Lung (tissue), 12 donors: ENCODE results near the gene BPIFB2. TPM values are rescaled to one million over a fixed set of nuclear protein-coding genes. Genes with fewer than 3 reads are reported as not detected.

Experiments
- ATAC-seq: fragments of 200-7000 bp; cut with Tn5 transposase; one replicate; pipeline ENCODE4 v1.9.1; 2020; ENCODE audit warnings: moderate number of reproducible peaks; ENCODE audit not compliant: insufficient read depth, low FRiP score
- DNase-seq, 3 donors: peaks; one replicate each; pipeline ENCODE4 v3.0.0-alpha.2; 2013 to 2017
- H3K27ac ChIP-seq, 2 donors: one replicate each; pipeline ENCODE4 v1.5.1; 2013; ENCODE audit warnings: mild to moderate bottlenecking in 2 of 2, moderate library complexity in 2 of 2, control low read depth in 1 of 2, inconsistent platforms in 1 of 2, low read depth in 1 of 2, low read length in 1 of 2
- H3K27me3 ChIP-seq, 3 donors: one replicate each; pipeline ENCODE4 v1.5.1; 2013; ENCODE audit warnings: low read length in 2 of 3; ENCODE audit not compliant: control insufficient read depth in 3 of 3, insufficient read depth in 3 of 3
- H3K36me3 ChIP-seq, 4 donors: one replicate each; pipeline ENCODE4 v1.5.1; 2013; ENCODE audit warnings: low read length in 4 of 4, mild to moderate bottlenecking in 1 of 4, moderate library complexity in 1 of 4; ENCODE audit not compliant: control insufficient read depth in 4 of 4, insufficient read depth in 4 of 4
- H3K4me1 ChIP-seq, 5 donors: one replicate each; pipeline ENCODE4 v1.5.1; 2013; ENCODE audit warnings: low read length in 5 of 5, mild to moderate bottlenecking in 2 of 5, moderate library complexity in 1 of 5; ENCODE audit not compliant: control insufficient read depth in 5 of 5, insufficient read depth in 5 of 5
- H3K4me3 ChIP-seq: one replicate; pipeline ENCODE4 v1.5.1; 2013; ENCODE audit warnings: mild to moderate bottlenecking, control low read depth, moderate library complexity
- H3K9ac ChIP-seq, 2 donors: one replicate each; pipeline ENCODE4 v1.5.1; 2013; ENCODE audit warnings: low read length in 2 of 2, control low read depth in 1 of 2; ENCODE audit not compliant: insufficient read depth in 1 of 2
- H3K9me3 ChIP-seq, 4 donors: one replicate each; pipeline ENCODE4 v1.5.1; 2013; ENCODE audit warnings: low read length in 3 of 4, mild to moderate bottlenecking in 1 of 4, moderate library complexity in 1 of 4; ENCODE audit not compliant: control insufficient read depth in 4 of 4, insufficient read depth in 3 of 4
- WGBS, 2 donors: extraction: QIAGEN DNeasy Blood & Tissue Kit; methylation state at CpG; one replicate each; pipeline ENCODE4 v1.1.7; 2013; 5-methylcytosine and 5-hydroxymethylcytosine counted together
- polyA plus RNA-seq, 2 donors: library from polyadenylated mRNA; stranded (reverse); fragments of 200-250 nt; gene quantifications; one replicate each; pipeline ENCODE4 v1.2.1, GENCODE V29; 2013
- total RNA-seq, 2 donors: library from RNA; depleted of rRNA in 1 of 2; stranded (reverse); fragments of >200 nt in 1 of 2; gene quantifications; one replicate each; pipeline ENCODE4 v1.2.1, GENCODE V29; 2014 to 2021
- TF ChIP-seq, protein P1 (sequence below): IDR thresholded peaks from 2 replicates; pipeline ENCODE4 v1.5.1; 2012; ENCODE audit warnings: mild to moderate bottlenecking; ENCODE audit errors: control extremely low read depth, extremely low read depth
- donor health status: control.
- donor health status: control.
- donor health status: Bipolar disorder and iron deficiency.
- donor health status: healthy.
- donor health status: DM: yes; HTN: yes; CAD: no.

The BPIFB2 gene
- total and polyA plus RNA-seq, 4 donors: 0.41 to 3.0 (median 1.6) TPM

DNA sequence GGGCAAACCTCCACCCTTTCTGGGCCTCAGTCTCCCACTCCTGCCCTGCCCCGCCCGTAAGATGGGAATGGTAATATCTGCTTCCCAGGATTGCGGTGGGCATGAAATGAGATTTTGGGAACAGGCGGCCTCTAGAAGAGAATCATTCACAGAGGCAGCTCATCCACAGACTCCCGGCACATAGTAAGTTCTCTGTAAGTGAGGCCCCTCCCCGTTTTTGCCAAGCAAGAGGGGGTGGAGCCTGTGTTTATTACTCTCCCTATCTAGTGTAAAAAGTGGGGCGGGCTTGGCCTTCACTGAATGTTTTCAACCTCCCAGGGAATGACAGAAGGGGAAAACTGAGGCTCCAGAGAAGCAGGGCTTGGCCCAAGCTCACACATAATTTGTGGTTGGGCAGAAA, 23.3 kb upstream of the BPIFB2 start:
- ATAC-seq: no peak
- no peak overlapping the region for H3K4me3 ChIP-seq
- H3K4me1 ChIP-seq: peaks cover 0 to 6% (median 0%) of the 10 kb centered on the region in 5 donors
- TF ChIP-seq, protein P1, sequence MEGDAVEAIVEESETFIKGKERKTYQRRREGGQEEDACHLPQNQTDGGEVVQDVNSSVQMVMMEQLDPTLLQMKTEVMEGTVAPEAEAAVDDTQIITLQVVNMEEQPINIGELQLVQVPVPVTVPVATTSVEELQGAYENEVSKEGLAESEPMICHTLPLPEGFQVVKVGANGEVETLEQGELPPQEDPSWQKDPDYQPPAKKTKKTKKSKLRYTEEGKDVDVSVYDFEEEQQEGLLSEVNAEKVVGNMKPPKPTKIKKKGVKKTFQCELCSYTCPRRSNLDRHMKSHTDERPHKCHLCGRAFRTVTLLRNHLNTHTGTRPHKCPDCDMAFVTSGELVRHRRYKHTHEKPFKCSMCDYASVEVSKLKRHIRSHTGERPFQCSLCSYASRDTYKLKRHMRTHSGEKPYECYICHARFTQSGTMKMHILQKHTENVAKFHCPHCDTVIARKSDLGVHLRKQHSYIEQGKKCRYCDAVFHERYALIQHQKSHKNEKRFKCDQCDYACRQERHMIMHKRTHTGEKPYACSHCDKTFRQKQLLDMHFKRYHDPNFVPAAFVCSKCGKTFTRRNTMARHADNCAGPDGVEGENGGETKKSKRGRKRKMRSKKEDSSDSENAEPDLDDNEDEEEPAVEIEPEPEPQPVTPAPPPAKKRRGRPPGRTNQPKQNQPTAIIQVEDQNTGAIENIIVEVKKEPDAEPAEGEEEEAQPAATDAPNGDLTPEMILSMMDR: no peak
- H3K9ac ChIP-seq: no peak overlapping the region
- DNase-seq: no peak
- H3K27me3 ChIP-seq: peaks cover 0 to 3% (median 0%) of the 10 kb centered on the region in 3 donors
- no peaks in the 10 kb centered on the region for H3K36me3 ChIP-seq
- 72 to 81% methylated on average over 7 of the region's 7 CpGs for WGBS, 2 donors
- H3K9me3 ChIP-seq: no peaks in the 10 kb centered on the region
- no peak overlapping the region for H3K27ac ChIP-seq

DNA sequence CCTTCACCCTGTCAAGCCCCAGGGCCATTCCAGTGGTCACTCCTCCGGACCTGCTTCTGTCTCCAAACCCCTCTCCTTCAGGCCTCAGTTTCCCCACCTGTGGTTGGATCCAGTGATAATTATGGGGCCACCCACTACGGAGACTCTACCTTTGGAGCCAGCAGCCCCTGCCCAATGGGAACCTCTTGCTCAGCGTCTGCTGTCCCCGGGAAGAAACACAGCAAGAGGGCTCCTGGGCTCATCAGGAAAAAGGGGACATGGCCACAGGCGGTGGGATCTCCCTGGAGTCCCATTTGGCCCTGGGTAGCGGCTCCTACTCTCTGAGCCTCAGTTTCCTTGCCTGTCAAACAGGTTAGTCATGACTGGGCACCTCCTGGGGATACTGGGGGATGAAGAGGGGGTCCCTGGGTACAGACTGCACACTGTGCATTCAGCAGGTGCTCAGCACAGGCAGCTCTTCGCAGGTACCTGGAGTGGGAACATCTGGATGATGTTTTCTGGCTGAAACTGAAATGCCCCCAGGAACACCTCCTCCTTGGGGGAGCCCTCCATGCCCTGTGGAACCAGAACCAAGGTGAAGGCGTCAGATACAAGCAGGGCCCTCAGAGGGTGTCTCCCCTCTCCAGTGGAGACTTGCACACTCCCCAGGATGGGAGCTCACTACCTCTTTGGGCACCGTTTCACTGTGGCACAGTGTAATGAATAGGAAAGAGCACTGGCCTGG, 22.7 kb upstream of the BPIFB2 start:
- no peak overlapping the region for H3K9ac ChIP-seq
- 86 to 87% methylated on average over 9 of the region's 9 CpGs for WGBS, 2 donors
- ATAC-seq (no peak), DNase-seq (no peak)
- H3K9me3 ChIP-seq: no peaks in the 10 kb centered on the region
- H3K27me3 ChIP-seq: peaks cover 0 to 3% (median 0%) of the 10 kb centered on the region in 3 donors
- TF ChIP-seq, protein P1: no peak
- no peak overlapping the region for H3K4me3 ChIP-seq
- no peaks in the 10 kb centered on the region for H3K36me3 ChIP-seq
- H3K4me1 ChIP-seq: peaks cover 0 to 6% (median 0%) of the 10 kb centered on the region in 5 donors
- no peak overlapping the region for H3K27ac ChIP-seq

DNA sequence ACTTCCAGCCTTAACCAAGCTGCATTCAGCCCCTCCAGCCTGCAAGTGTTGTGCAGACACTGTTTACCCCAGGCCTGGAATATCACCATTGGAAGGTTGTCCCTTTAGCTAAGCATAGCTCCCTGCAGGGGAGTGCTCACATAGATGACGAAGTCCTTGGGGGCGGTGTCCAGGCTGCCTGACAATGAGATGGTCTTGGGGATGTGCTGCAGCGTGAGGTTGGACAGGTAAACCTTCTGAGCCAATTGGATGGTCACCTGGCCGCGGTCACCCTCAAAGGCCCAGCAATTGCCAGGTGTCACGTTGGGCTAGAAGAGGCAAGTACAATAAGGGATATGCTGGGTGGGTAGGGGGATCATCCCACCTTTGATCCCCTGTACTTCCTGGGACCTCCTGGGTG, 21.9 kb upstream of the BPIFB2 start:
- TF ChIP-seq, protein P1: no peak

More for the DNA sequence above, 21.9 kb upstream of the BPIFB2 start:
- H3K9me3 ChIP-seq: no peaks in the 10 kb centered on the region
- no peaks in the 10 kb centered on the region for H3K36me3 ChIP-seq
- no peak for DNase-seq
- peaks cover 0 to 6% (median 0%) of the 10 kb centered on the region in 5 donors for H3K4me1 ChIP-seq
- 83 to 90% methylated on average over 6 of the region's 6 CpGs for WGBS, 2 donors
- no peak overlapping the region for H3K27ac ChIP-seq
- H3K4me3 ChIP-seq: no peak overlapping the region
- peaks cover 0 to 3% (median 0%) of the 10 kb centered on the region in 3 donors for H3K27me3 ChIP-seq
- H3K9ac ChIP-seq: no peak overlapping the region
- no peak for ATAC-seq
